OCI-LY1 (cell line): Measurements from ENCODE around the gene ZC3H13.

Experiments used
- H2AFZ ChIP-seq: fragments of 200-600 bp; sonication (generic), shearing (Covaris generic); 2 replicates; pipeline ENCODE4 v1.6.0; 2014; ENCODE audit warnings: antibody characterized with exemption, mild to moderate bottlenecking, low read length
- H3F3A ChIP-seq: fragments of 200-600 bp; sonication (generic), shearing (Covaris generic); 2 replicates; pipeline ENCODE4 v1.6.0; 2014; ENCODE audit warnings: mild to moderate bottlenecking, antibody characterized with exemption, low read length, moderate library complexity; ENCODE audit not compliant: insufficient read depth
- H3K27ac ChIP-seq: fragments of 200-600 bp; sonication (generic); 2 replicates; pipeline ENCODE4 v1.5.1; 2014; ENCODE audit warnings: low read length, mixed run types, mild to moderate bottlenecking, low read depth; ENCODE audit not compliant: poor library complexity, severe bottlenecking
- H3K27me3 ChIP-seq: fragments of 200-600 bp; sonication (generic); 2 replicates; pipeline ENCODE4 v1.6.0; 2014; ENCODE audit warnings: antibody characterized with exemption, mild to moderate bottlenecking, low read length, moderate library complexity; ENCODE audit not compliant: insufficient read depth
- H3K36me3 ChIP-seq: fragments of 200-600 bp; sonication (generic); 2 replicates; pipeline ENCODE4 v1.6.1; 2014; ENCODE audit warnings: mild to moderate bottlenecking, antibody characterized with exemption, low read length, moderate library complexity, mixed read lengths; ENCODE audit not compliant: insufficient read depth
- H3K4me1 ChIP-seq: fragments of 200-600 bp; sonication (generic); 2 replicates; pipeline ENCODE4 v1.5.1; 2014; ENCODE audit warnings: mild to moderate bottlenecking, low read length, moderate library complexity; ENCODE audit not compliant: insufficient read depth, severe bottlenecking
- H3K4me2 ChIP-seq: fragments of 200-600 bp; sonication (generic), shearing (Covaris generic); 2 replicates; pipeline ENCODE4 v1.6.1; 2014; ENCODE audit warnings: low read length
- H3K4me3 ChIP-seq: fragments of 200-600 bp; sonication (generic); 2 replicates; pipeline ENCODE4 v1.5.1; 2014; ENCODE audit warnings: low read length, low read depth, mild to moderate bottlenecking, mixed read lengths; ENCODE audit not compliant: poor library complexity, severe bottlenecking
- H3K79me2 ChIP-seq: fragments of 200-600 bp; shearing (Covaris generic); 2 replicates; pipeline ENCODE4 v1.6.1; 2016; ENCODE audit warnings: mixed run types, low read length, mixed read lengths; ENCODE audit not compliant: insufficient read depth
- H3K9ac ChIP-seq: fragments of 200-600 bp; sonication (generic), shearing (Covaris generic); 2 replicates; pipeline ENCODE4 v1.6.1; 2014; ENCODE audit warnings: mild to moderate bottlenecking, low read length, mixed read lengths
- H3K9me2 ChIP-seq: fragments of 200-600 bp; sonication (generic), shearing (Covaris generic); 2 replicates; pipeline ENCODE4 v1.6.1; 2014; ENCODE audit warnings: low read depth, mild to moderate bottlenecking, low read length, mixed read lengths
- H3K9me3 ChIP-seq: fragments of 200-600 bp; shearing (Covaris generic); 2 replicates; pipeline ENCODE4 v1.6.1; 2014; ENCODE audit warnings: low read length, mixed read lengths
- H4K20me1 ChIP-seq: fragments of 200-600 bp; sonication (generic), shearing (Covaris generic); 2 replicates; pipeline ENCODE4 v1.6.0; 2016; ENCODE audit warnings: mild to moderate bottlenecking, low read length; ENCODE audit not compliant: insufficient read depth
- CTCF ChIP-seq: fragments of 200-600 bp; sonication (generic), shearing (Covaris generic); IDR thresholded peaks from 2 replicates; pipeline ENCODE4 v1.5.1; 2017; ENCODE audit warnings: mild to moderate bottlenecking, antibody characterized with exemption, low read length, moderate library complexity, mixed read lengths
- EZH2 ChIP-seq: fragments of 200-600 bp; sonication (generic), shearing (Covaris generic); IDR thresholded peaks from 2 replicates; pipeline ENCODE4 v1.8.0; 2017; ENCODE audit warnings: borderline replicate concordance, mixed run types, mild to moderate bottlenecking, antibody characterized with exemption, low read length, moderate library complexity, mixed read lengths

ZC3H13 gene

GRCh38 chr13:46087481-46087880 lies 34.9 kb upstream of the ZC3H13 start:
- no peak overlapping the region for H3K4me2 ChIP-seq
- no peaks in the 10 kb centered on the region for H4K20me1 ChIP-seq
- no peaks in the 10 kb centered on the region for H3K9me3 ChIP-seq

GRCh38 chr13:46086985-46087384 lies 34.4 kb upstream of the ZC3H13 start:
- Histone ChIP-seq H3K79me2 (no peaks in the 10 kb centered on the region), H3K9me2 (no peaks in the 10 kb centered on the region), H2AFZ (no peak overlapping the region), H3K9ac (no peak overlapping the region), H4K20me1 (no peaks in the 10 kb centered on the region), H3F3A (no peaks in the 10 kb centered on the region), H3K27ac (no peak overlapping the region), H3K4me2 (no peak overlapping the region), H3K27me3 (peaks cover 6% of the 10 kb centered on the region; the same call in 1 of the 2 replicates), H3K9me3 (no peaks in the 10 kb centered on the region), H3K36me3 (no peaks in the 10 kb centered on the region), H3K4me3 (no peak overlapping the region), H3K4me1 (no peaks in the 10 kb centered on the region)
- no peak for TF ChIP-seq CTCF
- TF ChIP-seq EZH2 = no peak

More at GRCh38 chr13:46087481-46087880, 34.9 kb upstream of the ZC3H13 start:
- no peak for TF ChIP-seq EZH2
- H3K4me3 ChIP-seq = no peak overlapping the region
- H3K4me1 ChIP-seq = no peaks in the 10 kb centered on the region
- no peaks in the 10 kb centered on the region for H3F3A ChIP-seq
- H2AFZ ChIP-seq = no peak overlapping the region
- H3K27ac ChIP-seq = no peak overlapping the region
- peaks cover 6% of the 10 kb centered on the region; the same call in 1 of the 2 replicates for H3K27me3 ChIP-seq
- no peaks in the 10 kb centered on the region for H3K36me3 ChIP-seq
- no peak overlapping the region for H3K9ac ChIP-seq
- no peaks in the 10 kb centered on the region for H3K9me2 ChIP-seq
- H3K79me2 ChIP-seq = no peaks in the 10 kb centered on the region

DNA sequence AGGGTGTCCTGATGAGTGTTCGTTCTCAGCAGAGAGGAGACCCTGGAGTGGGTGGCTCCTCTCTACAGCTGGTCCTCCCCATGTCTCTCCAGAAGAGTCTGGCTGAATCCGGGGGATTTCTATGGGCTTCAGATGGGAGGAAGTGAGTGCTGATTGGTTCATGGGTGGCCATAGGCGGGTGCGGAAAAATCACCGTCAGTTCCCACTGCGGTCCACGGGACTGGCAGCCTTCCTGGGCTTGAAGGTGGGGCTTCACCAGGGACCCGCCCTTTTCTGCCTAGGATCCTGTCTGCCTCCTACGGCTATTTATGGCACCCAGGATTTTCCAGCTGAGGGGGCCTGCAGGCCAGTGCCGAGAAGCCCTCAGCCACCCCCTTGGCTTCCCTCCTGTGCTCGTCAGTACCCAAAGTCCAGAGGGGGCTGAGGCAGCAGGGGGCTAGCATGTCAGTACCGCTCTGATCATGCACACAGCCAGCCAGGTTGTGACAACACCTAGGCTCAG lies 33.9 kb upstream of the ZC3H13 start:
- Histone ChIP-seq H3F3A (no peaks in the 10 kb centered on the region), H3K4me1 (no peaks in the 10 kb centered on the region), H3K27ac (no peak overlapping the region), H3K9ac (no peak overlapping the region), H4K20me1 (no peaks in the 10 kb centered on the region), H3K27me3 (peaks cover 6% of the 10 kb centered on the region; the same call in 1 of the 2 replicates), H3K4me3 (no peak overlapping the region), H3K79me2 (no peaks in the 10 kb centered on the region), H3K9me3 (no peaks in the 10 kb centered on the region), H2AFZ (no peak overlapping the region), H3K9me2 (no peaks in the 10 kb centered on the region), H3K36me3 (no peaks in the 10 kb centered on the region), H3K4me2 (no peak overlapping the region)
- no peak for TF ChIP-seq EZH2
- TF ChIP-seq CTCF = no peak

GRCh38 chr13:46085737-46086136 lies 33.2 kb upstream of the ZC3H13 start:
- TF ChIP-seq EZH2 = no peak
- no peak for TF ChIP-seq CTCF
- peaks cover 6% of the 10 kb centered on the region; the same call in 1 of the 2 replicates for H3K27me3 ChIP-seq
- no peak overlapping the region for H3K4me3 ChIP-seq
- H3K9me2 ChIP-seq = no peaks in the 10 kb centered on the region
- no peak overlapping the region for H3K9ac ChIP-seq
- no peak overlapping the region for H3K4me2 ChIP-seq
- no peaks in the 10 kb centered on the region for H3K79me2 ChIP-seq
- H3F3A ChIP-seq = no peaks in the 10 kb centered on the region
- no peaks in the 10 kb centered on the region for H3K36me3 ChIP-seq
- H4K20me1 ChIP-seq = no peaks in the 10 kb centered on the region
- no peak overlapping the region for H2AFZ ChIP-seq
- H3K9me3 ChIP-seq = no peaks in the 10 kb centered on the region
- H3K27ac ChIP-seq = no peak overlapping the region
- H3K4me1 ChIP-seq = no peaks in the 10 kb centered on the region
